DOHH2 (cell line): ENCODE results near the gene AHCYL1.

ENCODE experiments used
- H3F3A ChIP-seq: fragments of 200-600 bp; sonication (generic), shearing (Covaris generic); 2 replicates; pipeline ENCODE4 v1.6.0; 2016; ENCODE audit warnings: antibody characterized with exemption, mild to moderate bottlenecking; ENCODE audit not compliant: control insufficient read depth, insufficient read depth
- H3K27ac ChIP-seq: fragments of 200-600 bp; sonication (generic); 2 replicates; pipeline ENCODE4 v1.5.1; 2014; ENCODE audit warnings: low read depth, mild to moderate bottlenecking, low read length, moderate library complexity
- H3K27me3 ChIP-seq: fragments of 200-600 bp; sonication (generic); 2 replicates; pipeline ENCODE4 v1.6.1; 2014; ENCODE audit warnings: mild to moderate bottlenecking, low read length, mixed read lengths; ENCODE audit not compliant: control insufficient read depth
- H3K36me3 ChIP-seq: fragments of 200-600 bp; sonication (generic); 2 replicates; pipeline ENCODE4 v1.6.1; 2014; ENCODE audit warnings: mild to moderate bottlenecking, low read length, moderate library complexity, mixed read lengths; ENCODE audit not compliant: control insufficient read depth
- H3K4me1 ChIP-seq: fragments of 200-600 bp; sonication (generic); 2 replicates; pipeline ENCODE4 v1.6.1; 2014; ENCODE audit warnings: mild to moderate bottlenecking, low read length, mixed read lengths; ENCODE audit not compliant: control insufficient read depth
- H3K4me2 ChIP-seq: fragments of 200-600 bp; sonication (generic); 2 replicates; pipeline ENCODE4 v1.6.0; 2014; ENCODE audit warnings: mild to moderate bottlenecking, low read length, moderate library complexity
- H3K4me3 ChIP-seq: fragments of 200-600 bp; sonication (generic); 2 replicates; pipeline ENCODE4 v1.5.1; 2014; ENCODE audit warnings: mild to moderate bottlenecking, low read length, mixed read lengths
- H3K79me2 ChIP-seq: fragments of 200-600 bp; sonication (generic); 2 replicates; pipeline ENCODE4 v1.6.1; 2014; ENCODE audit warnings: mild to moderate bottlenecking, low read length, mixed read lengths; ENCODE audit not compliant: control insufficient read depth
- H3K9me2 ChIP-seq: fragments of 200-600 bp; sonication (generic); replicated peaks from 2 replicates; pipeline ENCODE4 v1.6.1; 2014; ENCODE audit warnings: mild to moderate bottlenecking, low read length, mixed read lengths; ENCODE audit not compliant: control insufficient read depth
- H3K9me3 ChIP-seq: fragments of 200-600 bp; sonication (generic); 2 replicates; pipeline ENCODE4 v1.6.1; 2014; ENCODE audit warnings: antibody characterized with exemption, low read length, mixed read lengths; ENCODE audit not compliant: control insufficient read depth, insufficient read depth
- H4K20me1 ChIP-seq: fragments of 200-600 bp; sonication (generic); 2 replicates; pipeline ENCODE4 v1.6.0; 2014; ENCODE audit warnings: low read depth, mild to moderate bottlenecking, antibody characterized with exemption, low read length, moderate library complexity; ENCODE audit not compliant: control insufficient read depth, insufficient read depth
- EZH2phosphoT487 ChIP-seq: fragments of 200-600 bp; sonication (generic); IDR thresholded peaks from 2 replicates; pipeline ENCODE4 v1.6.1; 2017; ENCODE audit warnings: borderline replicate concordance, mild to moderate bottlenecking, antibody characterized with exemption, low read length, moderate library complexity, mixed read lengths
- TF ChIP-seq, protein P1 (sequence below): fragments of 200-600 bp; sonication (generic); IDR thresholded peaks from one replicate; pipeline ENCODE4 v1.5.1; 2014; ENCODE audit warnings: antibody characterized with exemption, mild to moderate bottlenecking, low read depth, low read length; ENCODE audit not compliant: poor library complexity, severe bottlenecking

Gene AHCYL1

DNA sequence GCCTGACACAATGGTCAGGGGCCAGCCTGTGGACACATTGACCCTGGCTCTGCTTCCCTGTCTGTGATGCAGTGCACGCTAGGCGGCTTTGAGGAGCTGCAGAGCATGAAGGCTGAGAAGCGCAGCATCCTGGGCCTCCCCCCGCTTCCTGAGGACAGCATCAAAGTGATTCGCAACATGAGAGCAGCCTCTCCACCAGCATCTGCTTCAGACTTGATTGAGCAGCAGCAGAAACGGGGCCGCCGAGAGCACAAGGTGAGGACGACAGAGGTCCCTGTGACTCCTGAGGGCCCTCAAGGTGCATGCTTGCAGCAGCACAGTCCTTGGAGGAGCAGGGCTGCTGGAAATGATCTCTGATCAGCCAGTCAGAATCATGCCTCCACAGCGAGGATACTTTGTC, 58.5 kb downstream of the AHCYL1 start:
- Histone ChIP-seq H3K9me3 (no peaks in the 10 kb centered on the region), H3K4me2 (no peak overlapping the region), H4K20me1 (no peaks in the 10 kb centered on the region), H3K4me3 (no peak overlapping the region), H3K79me2 (no peaks in the 10 kb centered on the region), H3K9me2 (no peaks in the 10 kb centered on the region), H3K4me1 (no peaks in the 10 kb centered on the region), H3K27me3 (no peaks in the 10 kb centered on the region), H3K36me3 (peaks cover 90% of the 10 kb centered on the region), H3F3A (no peaks in the 10 kb centered on the region), H3K27ac (no peak overlapping the region)
- no peak for TF ChIP-seq EZH2phosphoT487

DNA sequence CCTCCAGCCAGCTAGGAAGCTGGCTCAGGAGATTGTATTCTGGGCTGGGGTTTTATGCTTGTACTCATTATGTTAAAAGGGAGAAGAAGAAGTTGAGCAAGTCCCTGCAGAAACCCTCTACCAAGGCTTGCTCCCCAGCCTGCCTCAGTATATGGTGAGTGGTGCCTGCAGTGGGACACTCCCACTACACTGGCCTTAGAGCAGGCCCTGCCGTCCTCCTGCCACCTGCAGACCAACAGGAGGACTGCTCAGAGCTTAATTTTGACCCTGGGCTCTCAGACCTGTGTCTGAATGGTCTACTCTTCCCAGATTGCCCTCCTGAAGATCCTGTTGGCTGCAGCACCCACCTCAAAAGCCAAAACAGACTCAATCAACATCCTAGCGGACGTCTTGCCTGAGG, 62.9 kb downstream of the AHCYL1 start:
- H3K9me2 ChIP-seq = no peaks in the 10 kb centered on the region
- no peaks in the 10 kb centered on the region for H3K79me2 ChIP-seq
- H3K27ac ChIP-seq = no peak overlapping the region
- H4K20me1 ChIP-seq = no peaks in the 10 kb centered on the region
- H3F3A ChIP-seq = no peaks in the 10 kb centered on the region
- H3K36me3 ChIP-seq = peaks cover 85% of the 10 kb centered on the region
- H3K27me3 ChIP-seq = no peaks in the 10 kb centered on the region
- no peak overlapping the region for H3K4me3 ChIP-seq
- no peaks in the 10 kb centered on the region for H3K9me3 ChIP-seq
- no peak for TF ChIP-seq EZH2phosphoT487
- TF ChIP-seq, protein P1, sequence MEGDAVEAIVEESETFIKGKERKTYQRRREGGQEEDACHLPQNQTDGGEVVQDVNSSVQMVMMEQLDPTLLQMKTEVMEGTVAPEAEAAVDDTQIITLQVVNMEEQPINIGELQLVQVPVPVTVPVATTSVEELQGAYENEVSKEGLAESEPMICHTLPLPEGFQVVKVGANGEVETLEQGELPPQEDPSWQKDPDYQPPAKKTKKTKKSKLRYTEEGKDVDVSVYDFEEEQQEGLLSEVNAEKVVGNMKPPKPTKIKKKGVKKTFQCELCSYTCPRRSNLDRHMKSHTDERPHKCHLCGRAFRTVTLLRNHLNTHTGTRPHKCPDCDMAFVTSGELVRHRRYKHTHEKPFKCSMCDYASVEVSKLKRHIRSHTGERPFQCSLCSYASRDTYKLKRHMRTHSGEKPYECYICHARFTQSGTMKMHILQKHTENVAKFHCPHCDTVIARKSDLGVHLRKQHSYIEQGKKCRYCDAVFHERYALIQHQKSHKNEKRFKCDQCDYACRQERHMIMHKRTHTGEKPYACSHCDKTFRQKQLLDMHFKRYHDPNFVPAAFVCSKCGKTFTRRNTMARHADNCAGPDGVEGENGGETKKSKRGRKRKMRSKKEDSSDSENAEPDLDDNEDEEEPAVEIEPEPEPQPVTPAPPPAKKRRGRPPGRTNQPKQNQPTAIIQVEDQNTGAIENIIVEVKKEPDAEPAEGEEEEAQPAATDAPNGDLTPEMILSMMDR = no peak
- H3K4me1 ChIP-seq = no peaks in the 10 kb centered on the region
- H3K4me2 ChIP-seq = no peak overlapping the region

GRCh38 chr1:110048240-110048639, 63.7 kb downstream of the AHCYL1 start:
- Histone ChIP-seq H3K4me1 (no peaks in the 10 kb centered on the region), H3K79me2 (no peaks in the 10 kb centered on the region), H3K4me3 (no peak overlapping the region), H3K9me3 (no peaks in the 10 kb centered on the region), H3K27me3 (no peaks in the 10 kb centered on the region), H3F3A (no peaks in the 10 kb centered on the region), H3K36me3 (peaks cover 81% of the 10 kb centered on the region), H4K20me1 (no peaks in the 10 kb centered on the region), H3K27ac (no peak overlapping the region), H3K9me2 (no peaks in the 10 kb centered on the region), H3K4me2 (no peak overlapping the region)
- TF ChIP-seq EZH2phosphoT487 = no peak
- TF ChIP-seq, protein P1 = no peak

GRCh38 chr1:110048923-110049601, 64.5 kb downstream of the AHCYL1 start:
- Histone ChIP-seq H3F3A (no peaks in the 10 kb centered on the region), H3K27ac (no peak overlapping the region), H3K27me3 (no peaks in the 10 kb centered on the region), H3K9me3 (no peaks in the 10 kb centered on the region), H3K4me3 (no peak overlapping the region), H3K9me2 (no peaks in the 10 kb centered on the region), H3K36me3 (peaks cover 81% of the 10 kb centered on the region), H3K4me2 (no peak overlapping the region), H3K79me2 (no peaks in the 10 kb centered on the region), H4K20me1 (no peaks in the 10 kb centered on the region), H3K4me1 (no peaks in the 10 kb centered on the region)
- TF ChIP-seq, protein P1 = no peak
- no peak for TF ChIP-seq EZH2phosphoT487
